ENCODE measurements around the gene RBM42. TPM values are rescaled to one million over a fixed set of nuclear protein-coding genes. Genes with fewer than 3 reads are reported as not detected.
A peak's percentile ranks its signal among the peaks of the same experiment; 100 is the strongest.

The RBM42 gene
- total RNA-seq, 2 donors from 2014 or later, result 26.7 to 65.3 TPM

- TF ChIP-seq POLR2A (IDR thresholded peaks at IDR 0.05), result no peak
- TF ChIP-seq CTCF (IDR thresholded peaks at IDR 0.05), result no peak
- no peak overlapping the region for H3K27ac ChIP-seq
- DNase-seq, result peak; percentile 25 to 50 (median 28)
- ATAC-seq, result peak; percentile 59
- no peak overlapping the region for H3K4me3 ChIP-seq
- no peaks in the 10 kb centered on the region for H3K27me3 ChIP-seq
- no peaks in the 10 kb centered on the region for H3K9me3 ChIP-seq
- peaks cover 5% of the 10 kb centered on the region for H3K4me1 ChIP-seq
- no peaks in the 10 kb centered on the region for H3K36me3 ChIP-seq (replicated peaks in 1 of 2; ENCODE audit: insufficient read depth in 1 of 2, low read depth in 2 of 2)
- intact Hi-C loops (cut with DNase I), result no loop called here
- 8 to 11% methylated on average over 8 to 35 of the region's 39 CpGs for WGBS, 2 donors
These were observed 44.4 kb downstream of the RBM42 start for GRCh38 chr19:35673121-35673804.

GRCh38 chr19:35675589-35676140 lies 46.8 kb downstream of the RBM42 start:
- no peaks in the 10 kb centered on the region for H3K36me3 ChIP-seq (replicated peaks in 1 of 2; ENCODE audit: insufficient read depth in 1 of 2, low read depth in 2 of 2)
- 59 to 68% methylated on average over 14 to 15 of the region's 15 CpGs for WGBS, 2 donors
- H3K4me1 ChIP-seq, result peaks cover 5% of the 10 kb centered on the region
- intact Hi-C loops (cut with DNase I), result no loop called here
- no peak for ATAC-seq
- no peak overlapping the region for H3K4me3 ChIP-seq
- no peak for DNase-seq
- H3K9me3 ChIP-seq, result no peaks in the 10 kb centered on the region
- no peaks in the 10 kb centered on the region for H3K27me3 ChIP-seq
- TF ChIP-seq POLR2A (IDR thresholded peaks at IDR 0.05), result no peak
- H3K27ac ChIP-seq, result no peak overlapping the region

Other genes starting within 250 kb of the RBM42 start
- not detected for gene FFAR2, start 180.8 kb upstream of the RBM42 start, total RNA-seq
- gene KRTDAP, start 138.6 kb upstream of the RBM42 start, total RNA-seq, result not detected
- 100 to 1,000 TPM; 146 TPM for gene DMKN, start 115.4 kb upstream of the RBM42 start, total RNA-seq
- gene SBSN, start 100.7 kb upstream of the RBM42 start, total RNA-seq, result not detected
- gene GAPDHS, start 95.6 kb upstream of the RBM42 start, total RNA-seq, result not detected
- gene TMEM147, start 83.4 kb upstream of the RBM42 start, total RNA-seq, result 10 to 100 TPM; 59.4 to 67.9 TPM
- gene ATP4A, start 65.4 kb upstream of the RBM42 start, total RNA-seq, result 1 to 10 TPM in 1 of 2 donors, not detected in 1; 8.2 TPM
- not detected for gene PMIS2, start 42.9 kb upstream of the RBM42 start, total RNA-seq
- gene HAUS5, start 16.3 kb upstream of the RBM42 start, total RNA-seq, result 10 to 100 TPM in 1 of 2 donors, 1 to 10 TPM in 1; 9.6 to 14.5 TPM
- gene ETV2, start 12.7 kb downstream of the RBM42 start, total RNA-seq, result not detected
- gene COX6B1, start 19.3 kb downstream of the RBM42 start, total RNA-seq, result 100 to 1,000 TPM; 134 to 151 TPM
- gene UPK1A, start 37.5 kb downstream of the RBM42 start, total RNA-seq, result not detected
- gene ZBTB32, start 75.5 kb downstream of the RBM42 start, total RNA-seq, result not detected
- gene KMT2B, start 89.0 kb downstream of the RBM42 start, total RNA-seq, result 10 to 100 TPM; 18.7 to 31.6 TPM
- 10 to 100 TPM in 1 of 2 donors, 1 to 10 TPM in 1; 6.0 to 11.2 TPM for gene IGFLR1, start 113.4 kb downstream of the RBM42 start, total RNA-seq
- 10 to 100 TPM; 26.2 to 83.4 TPM for gene U2AF1L4, start 116.4 kb downstream of the RBM42 start, total RNA-seq
- 10 to 100 TPM; 10.6 to 21.1 TPM for gene PSENEN, start 116.6 kb downstream of the RBM42 start, total RNA-seq
- 1 to 10 TPM; 6.7 to 7.6 TPM for gene LIN37, start 119.5 kb downstream of the RBM42 start, total RNA-seq
- 100 to 1,000 TPM in 1 of 2 donors, 10 to 100 TPM in 1; 35.0 to 117 TPM for gene HSPB6, start 128.0 kb downstream of the RBM42 start, total RNA-seq
- 10 to 100 TPM in 1 of 2 donors, 1 to 10 TPM in 1; 7.3 to 14.2 TPM for gene PROSER3, start 129.1 kb downstream of the RBM42 start, total RNA-seq
- gene ARHGAP33, start 146.5 kb downstream of the RBM42 start, total RNA-seq, result 10 to 100 TPM in 1 of 2 donors, 1 to 10 TPM in 1; 8.6 to 71.5 TPM
- 1 to 10 TPM in 1 of 2 donors, under 1 TPM in 1; 0.99 to 3.9 TPM for gene PRODH2, start 183.8 kb downstream of the RBM42 start, total RNA-seq
- 10 to 100 TPM; 14.0 to 33.6 TPM for gene NPHS1, start 223.5 kb downstream of the RBM42 start, total RNA-seq
- gene KIRREL2, start 227.9 kb downstream of the RBM42 start, total RNA-seq, result 10 to 100 TPM; 42.5 to 75.5 TPM
- gene APLP1, start 239.5 kb downstream of the RBM42 start, total RNA-seq, result 10 to 100 TPM; 40.9 to 47.0 TPM

Data from body of pancreas (tissue), 4 donors.